Mesodermal cell (in vitro differentiated cells): ENCODE measurements around the gene COL6A5.

Source experiments
- H3K27ac ChIP-seq: 2 replicates; pipeline ENCODE4 v1.7.0; 2013; ENCODE audit warnings: mild to moderate bottlenecking, low read depth, low read length, moderate library complexity; ENCODE audit not compliant: severe bottlenecking
- H3K36me3 ChIP-seq: 2 replicates; pipeline ENCODE4 v1.7.1; 2013; ENCODE audit warnings: mild to moderate bottlenecking, low read length, moderate library complexity; ENCODE audit not compliant: control insufficient read depth, insufficient read depth
- H3K4me1 ChIP-seq: one replicate; pipeline ENCODE4 v1.7.1; 2013; ENCODE audit warnings: mild to moderate bottlenecking, low read length; ENCODE audit not compliant: insufficient read depth, control insufficient read depth, poor library complexity, severe bottlenecking
- H3K4me3 ChIP-seq: 2 replicates; pipeline ENCODE4 v1.7.0; 2013; ENCODE audit warnings: low read length, control low read depth, mild to moderate bottlenecking; ENCODE audit not compliant: insufficient read depth, poor library complexity, severe bottlenecking; ENCODE audit errors: extremely low read depth
- H3K9me3 ChIP-seq: 2 replicates; pipeline ENCODE4 v1.7.1; 2013; ENCODE audit warnings: mild to moderate bottlenecking, low read length, moderate library complexity; ENCODE audit not compliant: control insufficient read depth
- WGBS, 2 experiments: methylation state at CpG; one replicate each; pipeline ENCODE4 v1.1.5; 2013; ENCODE audit warnings: missing lambda C conversion rate in 2 of 2; ENCODE audit not compliant: insufficient coverage in 2 of 2; 5-methylcytosine and 5-hydroxymethylcytosine counted together

The COL6A5 gene

GRCh38 chr3:130516645-130517512, 171.4 kb downstream of the COL6A5 start, which contains the start of gene COL6A6:
TSS of gene COL6A6 (plus strand) at chr3:130517177. CDS start at chr3:130560365, 43,188 bp downstream.
- Histone ChIP-seq H3K9me3 (no peaks in the 10 kb centered on the region), H3K27ac (no peak within 1 kb of the TSS), H3K4me1 (no peaks in the 10 kb centered on the region), H3K36me3 (no peaks in the 10 kb centered on the region), H3K4me3 (peak within 1 kb of the TSS; percentile 41)
- 4 to 5% methylated on average over 31 to 38 of the region's 58 CpGs for WGBS, 2 experiments

- Histone ChIP-seq H3K9me3 (no peaks in the 10 kb centered on the region), H3K36me3 (no peaks in the 10 kb centered on the region), H3K27ac (no peak overlapping the region), H3K4me1 (no peaks in the 10 kb centered on the region), H3K4me3 (peak overlapping the region; percentile 41)
- WGBS, 2 experiments, result 59 to 73% methylated on average over 7 to 8 of the region's 11 CpGs
Observed at GRCh38 chr3:130517602-130518001, 172.1 kb downstream of the COL6A5 start.

DNA sequence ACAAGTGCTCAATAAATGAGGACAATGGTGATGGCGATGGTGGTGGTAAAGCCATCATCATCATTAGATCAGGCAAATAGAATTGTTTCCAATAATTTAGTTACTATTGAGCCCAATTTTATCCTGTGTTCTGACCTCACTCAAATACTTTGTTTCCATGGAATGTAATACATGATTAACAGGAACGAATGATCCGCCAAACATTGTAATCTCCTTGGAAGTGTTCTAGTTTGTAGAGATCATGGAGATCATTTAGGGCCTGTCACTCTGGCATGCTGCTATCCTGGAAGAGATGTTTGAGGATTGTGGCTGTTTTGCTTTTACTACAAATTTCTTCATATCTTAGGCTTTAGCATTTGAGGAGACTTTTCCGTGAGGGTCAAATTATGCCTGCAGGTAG, 174.3 kb downstream of the COL6A5 start:
- no peaks in the 10 kb centered on the region for H3K9me3 ChIP-seq
- WGBS, 2 experiments, result 100% methylated on average over 1 of the region's 4 CpGs; no CpG with 5 or more reads in 1 of the 2 experiments
- no peaks in the 10 kb centered on the region for H3K4me1 ChIP-seq
- H3K36me3 ChIP-seq, result no peaks in the 10 kb centered on the region
- H3K27ac ChIP-seq, result no peak overlapping the region
- H3K4me3 ChIP-seq, result no peak overlapping the region

GRCh38 chr3:130522399-130522798, 176.9 kb downstream of the COL6A5 start:
- no peak overlapping the region for H3K27ac ChIP-seq
- 94 to 96% methylated on average over 2 of the region's 2 CpGs for WGBS, 2 experiments
- H3K36me3 ChIP-seq, result no peaks in the 10 kb centered on the region
- H3K9me3 ChIP-seq, result no peaks in the 10 kb centered on the region
- H3K4me3 ChIP-seq, result no peak overlapping the region
- H3K4me1 ChIP-seq, result no peaks in the 10 kb centered on the region

DNA sequence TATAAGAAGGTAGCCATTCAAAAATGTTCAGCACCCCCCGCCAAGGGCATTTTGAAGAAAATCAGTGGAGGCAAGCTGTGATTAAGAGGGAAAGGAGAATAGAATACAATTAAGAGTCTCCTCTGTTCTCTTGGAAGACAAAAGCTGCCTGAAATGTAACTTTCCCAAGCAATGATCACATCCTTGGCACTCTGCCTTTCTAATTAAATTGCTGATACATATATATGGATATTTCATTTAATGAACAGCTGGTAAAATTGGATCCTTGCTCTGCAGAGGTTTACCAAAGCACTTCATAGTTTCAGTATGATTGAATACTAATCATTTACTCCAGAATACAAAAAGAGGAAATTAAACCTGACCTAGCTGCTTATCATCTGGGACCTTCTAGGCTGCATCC, 182.0 kb downstream of the COL6A5 start:
- no peak overlapping the region for H3K27ac ChIP-seq
- H3K4me1 ChIP-seq, result no peaks in the 10 kb centered on the region
- WGBS, 2 experiments, result 100% methylated on average over 1 of the region's 1 CpG; no CpG with 5 or more reads in 1 of the 2 experiments
- no peaks in the 10 kb centered on the region for H3K36me3 ChIP-seq
- H3K4me3 ChIP-seq, result no peak overlapping the region
- H3K9me3 ChIP-seq, result no peaks in the 10 kb centered on the region

- Histone ChIP-seq H3K4me3 (no peak overlapping the region), H3K27ac (no peak overlapping the region), H3K4me1 (no peaks in the 10 kb centered on the region), H3K36me3 (no peaks in the 10 kb centered on the region), H3K9me3 (no peaks in the 10 kb centered on the region)
- WGBS, 2 experiments, result 71 to 83% methylated on average over 1 of the region's 1 CpG
Observed at GRCh38 chr3:130528120-130528519, 182.6 kb downstream of the COL6A5 start.

- Histone ChIP-seq H3K36me3 (no peaks in the 10 kb centered on the region), H3K4me3 (no peak overlapping the region), H3K4me1 (no peaks in the 10 kb centered on the region), H3K9me3 (no peaks in the 10 kb centered on the region), H3K27ac (no peak overlapping the region)
- 46% methylated on average over 3 of the region's 5 CpGs; no CpG with 5 or more reads in 1 of the 2 experiments for WGBS, 2 experiments
Observed at GRCh38 chr3:130529486-130530215, 184.2 kb downstream of the COL6A5 start.

DNA sequence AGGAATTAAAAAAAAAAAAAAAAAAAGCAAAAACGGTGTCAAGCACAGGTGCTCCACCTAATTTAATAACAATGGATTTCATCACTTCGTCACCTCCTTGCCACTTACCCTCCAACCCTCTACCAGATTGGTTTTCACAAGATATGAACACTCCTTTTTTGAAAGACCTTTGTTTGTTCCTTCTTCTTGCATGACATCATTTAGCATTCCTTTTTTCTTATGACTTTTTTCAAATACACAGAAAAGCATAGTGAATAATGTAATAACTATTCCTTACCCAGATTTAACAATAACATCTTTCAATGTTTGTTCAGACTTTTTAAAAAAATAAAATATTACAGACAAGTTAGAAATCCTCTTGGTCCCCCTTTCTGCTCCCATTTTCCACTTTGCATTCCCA, 187.8 kb downstream of the COL6A5 start:
- H3K36me3 ChIP-seq, result no peaks in the 10 kb centered on the region
- 81 to 90% methylated on average over 1 to 2 of the region's 2 CpGs for WGBS, 2 experiments

More for the DNA sequence above, 187.8 kb downstream of the COL6A5 start:
- Histone ChIP-seq H3K4me1 (no peaks in the 10 kb centered on the region), H3K27ac (no peak overlapping the region), H3K9me3 (no peaks in the 10 kb centered on the region), H3K4me3 (no peak overlapping the region)
